ENCODE data around the gene RNASE8.

RNASE8 gene

DNA sequence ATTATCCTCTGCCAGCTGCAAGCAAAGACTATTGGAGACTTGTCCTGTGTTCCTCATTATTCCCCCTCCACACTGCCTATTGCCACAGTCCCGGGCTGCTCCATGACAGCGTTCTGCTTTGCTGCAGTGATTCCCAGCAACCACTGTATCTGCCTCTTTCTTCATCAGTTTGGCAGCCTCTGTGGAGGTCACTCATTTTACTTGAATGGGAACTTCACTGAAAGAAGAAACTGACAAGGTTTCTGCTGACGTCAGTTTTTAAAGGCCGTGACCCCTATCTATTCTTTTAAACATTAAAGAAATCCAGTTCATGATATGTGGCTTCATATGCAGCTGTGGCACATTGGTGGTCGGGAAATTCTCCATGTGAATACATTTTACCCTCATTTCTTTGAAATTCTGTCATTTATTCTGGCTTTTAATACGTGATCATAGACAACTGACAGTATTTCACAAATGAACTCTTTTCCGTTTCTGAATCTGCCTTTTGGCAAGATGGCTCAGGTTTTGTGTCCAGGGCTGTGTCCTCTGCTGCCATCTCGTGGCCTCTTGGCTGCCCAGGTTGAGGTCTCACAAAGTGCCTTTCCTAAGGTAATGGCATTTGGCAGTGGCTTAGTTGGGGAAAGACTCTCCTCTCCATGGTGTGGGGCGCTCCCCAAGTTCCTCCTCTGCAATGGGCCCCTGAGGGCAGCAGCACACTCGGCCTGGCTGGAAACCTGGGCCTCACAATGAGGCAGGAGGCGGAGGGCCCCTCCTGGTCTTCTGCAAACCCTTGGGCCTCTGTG, 49.1 kb downstream of the RNASE8 start:
- peak; percentile 83 for DNase-seq (ENCODE audit: low spot score)

DNA sequence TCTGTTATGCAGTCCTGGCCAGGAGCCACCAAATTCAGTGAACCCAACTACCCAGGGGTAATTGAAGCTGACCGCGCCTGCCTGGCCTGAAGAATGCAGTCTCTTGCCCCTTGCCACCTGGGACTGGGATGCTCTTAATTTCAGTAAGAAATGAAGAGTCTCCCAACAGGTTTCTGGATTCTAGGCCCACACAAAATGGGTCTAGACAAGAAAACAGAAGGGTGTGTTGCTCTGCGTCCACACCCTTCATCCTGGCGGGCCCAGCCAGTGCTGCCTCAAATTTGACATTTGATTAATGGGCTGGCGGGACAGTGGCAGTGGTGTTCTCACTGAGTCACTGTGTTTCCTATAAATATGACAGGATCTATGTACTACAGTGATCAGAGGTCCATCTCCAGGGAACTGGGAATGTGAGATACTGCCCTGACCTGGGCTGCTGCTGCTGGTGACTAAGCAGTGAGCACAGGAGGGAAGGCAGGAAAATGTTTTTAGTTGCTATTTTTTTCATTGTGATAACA, 49.7 kb downstream of the RNASE8 start:
- no peak for DNase-seq (ENCODE audit: low spot score)

Data from GM03348 (cell line).